Stomach (tissue), 9 donors: ENCODE results near the gene RAB22A. TPM values are rescaled to one million over a fixed set of nuclear protein-coding genes. Genes with fewer than 3 reads are reported as not detected.

Source experiments
- DNase-seq, 2 donors: peaks; one replicate each; pipeline versions ENCODE4 v3.0.0 to v3.0.0-alpha.2; 2013 to 2019
- H3K27ac ChIP-seq, 5 donors: fragments of 200-600 bp in 4 of 5; sonication (generic) in 4 of 5; one replicate each; pipeline ENCODE4 v1.5.1; 2013 to 2019; ENCODE audit warnings: mild to moderate bottlenecking in 1 of 5, moderate library complexity in 1 of 5
- H3K27me3 ChIP-seq, 3 donors: fragments of 200-600 bp; sonication (generic); one replicate each; pipeline ENCODE4 v1.5.1; 2017 to 2019; ENCODE audit warnings: mixed run types in 1 of 3
- H3K36me3 ChIP-seq, 4 donors: fragments of 200-600 bp; sonication (generic); 1 replicate in 3 of 4; 2 replicates in 1 of 4; pipeline ENCODE4 v1.5.1; 2016 to 2019
- H3K4me1 ChIP-seq, 4 donors: fragments of 200-600 bp; sonication (generic); one replicate each; pipeline ENCODE4 v1.5.1; 2016 to 2019
- H3K4me3 ChIP-seq, 4 donors: fragments of 200-600 bp; sonication (generic) in 3 of 4; one replicate each; pipeline ENCODE4 v1.5.1; 2016 to 2019; ENCODE audit warnings: mild to moderate bottlenecking in 1 of 4
- H3K9me3 ChIP-seq, 4 donors: fragments of 200-600 bp; sonication (generic); one replicate each; pipeline ENCODE4 v1.5.1; 2016 to 2019
- EP300 ChIP-seq: sonication (generic); formaldehyde crosslinking; IDR thresholded peaks from one replicate; pipeline ENCODE4 v1.6.1; 2017; ENCODE audit warnings: antibody characterized with exemption
- POLR2A ChIP-seq, 4 donors: fragments of 450-650 bp; IDR thresholded peaks; one replicate each; pipeline ENCODE4 v1.6.1; 2016; ENCODE audit warnings: antibody characterized with exemption in 4 of 4, control low read depth in 2 of 4, mild to moderate bottlenecking in 1 of 4, moderate library complexity in 1 of 4
- POLR2AphosphoS5 ChIP-seq, 3 donors: sonication (generic); formaldehyde crosslinking; IDR thresholded peaks; one replicate each; pipeline ENCODE4 v1.6.1; 2016; ENCODE audit warnings: antibody characterized with exemption in 3 of 3
- WGBS, 5 donors: extraction: QIAGEN DNeasy Blood & Tissue Kit in 3 of 5; methylation state at CpG; one replicate each; pipeline versions ENCODE4 v1.1.5 to v1.1.7; 2013 to 2018; 5-methylcytosine and 5-hydroxymethylcytosine counted together
- intact Hi-C: fragments of 100-400 bp; cut with DNase I; formaldehyde crosslinking; loops from one replicate; pipeline ENCODE4 v1.15.1; 2023; ENCODE audit warnings: low total_unique reads
- polyA plus RNA-seq, 3 donors: library from polyadenylated mRNA; stranded (reverse); fragments of 200-250 nt; gene quantifications; one replicate each; pipeline ENCODE4 v1.2.3, GENCODE V29; 2013
- total RNA-seq, 5 donors: library from RNA; depleted of rRNA; stranded (reverse); fragments of >200 nt; gene quantifications; one replicate each; pipeline versions ENCODE4 v1.1.0 to v1.2.3, GENCODE V29; 2014 to 2016
- TF ChIP-seq, protein P1 (sequence below), 7 experiments: fragments of 450-650 bp in 4 of 7; fragments of 200-600 bp in 3 of 7; sonication (generic) in 3 of 7; IDR thresholded peaks; one replicate each; pipeline ENCODE4 v1.5.1; 2016 to 2019; ENCODE audit warnings: antibody characterized with exemption in 7 of 7, control low read depth in 2 of 7, mild to moderate bottlenecking in 1 of 7
- donor health status: healthy with polysubstance abuse.
- donor health status: Bipolar disorder and iron deficiency.
- donor health status: healthy.

The RAB22A gene
- total and polyA plus RNA-seq, 8 donors = 2.9 to 19.3 (median 8.5) TPM

- Histone ChIP-seq H3K4me1 (peaks cover 0 to 10% (median 0%) of the 10 kb centered on the region in 4 donors), H3K9me3 (no peaks in the 10 kb centered on the region), H3K27me3 (no peaks in the 10 kb centered on the region), H3K4me3 (no peak overlapping the region), H3K27ac (no peak overlapping the region), H3K36me3 (peaks cover 10 to 28% (median 24%) of the 10 kb centered on the region in 4 donors)
- intact Hi-C loops = no loop called here
- 82 to 93% (median 82%) methylated on average over 2 of the region's 2 CpGs for WGBS, 5 donors
- TF ChIP-seq POLR2A (IDR thresholded peaks at IDR 0.05) = no peak
- no peak for DNase-seq
Measured at GRCh38 chr20:58340853-58341252, 31.3 kb downstream of the RAB22A start.

GRCh38 chr20:58342104-58342945, 32.8 kb downstream of the RAB22A start:
- no peak overlapping the region for H3K4me3 ChIP-seq
- DNase-seq = no peak
- peaks cover 0 to 10% (median 0%) of the 10 kb centered on the region in 4 donors for H3K4me1 ChIP-seq
- intact Hi-C loops = no loop called here
- H3K36me3 ChIP-seq = peaks cover 16 to 43% (median 37%) of the 10 kb centered on the region in 4 donors
- 91 to 95% (median 93%) methylated on average over 2 to 3 of the region's 3 CpGs for WGBS, 5 donors
- H3K9me3 ChIP-seq = no peaks in the 10 kb centered on the region
- TF ChIP-seq EP300 (no peak), POLR2A (IDR thresholded peaks at IDR 0.05) (no peak), POLR2AphosphoS5 (IDR thresholded peaks at IDR 0.05) (no peak)
- TF ChIP-seq, protein P1, sequence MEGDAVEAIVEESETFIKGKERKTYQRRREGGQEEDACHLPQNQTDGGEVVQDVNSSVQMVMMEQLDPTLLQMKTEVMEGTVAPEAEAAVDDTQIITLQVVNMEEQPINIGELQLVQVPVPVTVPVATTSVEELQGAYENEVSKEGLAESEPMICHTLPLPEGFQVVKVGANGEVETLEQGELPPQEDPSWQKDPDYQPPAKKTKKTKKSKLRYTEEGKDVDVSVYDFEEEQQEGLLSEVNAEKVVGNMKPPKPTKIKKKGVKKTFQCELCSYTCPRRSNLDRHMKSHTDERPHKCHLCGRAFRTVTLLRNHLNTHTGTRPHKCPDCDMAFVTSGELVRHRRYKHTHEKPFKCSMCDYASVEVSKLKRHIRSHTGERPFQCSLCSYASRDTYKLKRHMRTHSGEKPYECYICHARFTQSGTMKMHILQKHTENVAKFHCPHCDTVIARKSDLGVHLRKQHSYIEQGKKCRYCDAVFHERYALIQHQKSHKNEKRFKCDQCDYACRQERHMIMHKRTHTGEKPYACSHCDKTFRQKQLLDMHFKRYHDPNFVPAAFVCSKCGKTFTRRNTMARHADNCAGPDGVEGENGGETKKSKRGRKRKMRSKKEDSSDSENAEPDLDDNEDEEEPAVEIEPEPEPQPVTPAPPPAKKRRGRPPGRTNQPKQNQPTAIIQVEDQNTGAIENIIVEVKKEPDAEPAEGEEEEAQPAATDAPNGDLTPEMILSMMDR (IDR thresholded peaks at IDR 0.05) = no peak
- H3K27ac ChIP-seq = no peak overlapping the region
- no peaks in the 10 kb centered on the region for H3K27me3 ChIP-seq

DNA sequence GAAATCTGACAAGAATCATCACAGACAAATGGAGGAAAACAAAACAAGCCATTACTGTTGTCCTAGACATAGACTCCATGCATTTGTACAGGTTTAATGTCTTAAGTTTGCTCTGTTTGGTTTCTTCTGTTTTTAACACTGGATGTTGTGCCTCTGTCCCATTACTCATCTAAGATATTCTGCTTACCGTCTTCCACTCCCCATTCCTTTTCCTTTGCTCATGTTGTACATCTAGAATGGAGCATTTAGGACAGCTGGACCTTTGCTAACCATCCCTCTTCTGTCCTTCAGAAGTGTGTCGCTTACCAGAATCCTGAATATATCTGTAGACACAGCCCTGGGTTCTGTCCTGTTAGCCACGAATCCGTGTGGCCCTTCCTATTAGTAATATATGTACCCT, 35.2 kb downstream of the RAB22A start:
- no peak overlapping the region for H3K27ac ChIP-seq
- no peak for DNase-seq
- H3K4me1 ChIP-seq = peaks cover 0 to 10% (median 0%) of the 10 kb centered on the region in 4 donors
- H3K36me3 ChIP-seq = peaks cover 16 to 59% (median 49%) of the 10 kb centered on the region in 4 donors
- no peaks in the 10 kb centered on the region for H3K27me3 ChIP-seq
- H3K4me3 ChIP-seq = no peak overlapping the region
- intact Hi-C loops = no loop called here
- H3K9me3 ChIP-seq = no peaks in the 10 kb centered on the region
- no peak for TF ChIP-seq EP300
- no peak for TF ChIP-seq POLR2A (IDR thresholded peaks at IDR 0.05)
- TF ChIP-seq POLR2AphosphoS5 (IDR thresholded peaks at IDR 0.05) = no peak
- TF ChIP-seq, protein P1 (IDR thresholded peaks at IDR 0.05) = no peak
- WGBS, 5 donors = 91 to 99% (median 92%) methylated on average over 4 of the region's 4 CpGs

DNA sequence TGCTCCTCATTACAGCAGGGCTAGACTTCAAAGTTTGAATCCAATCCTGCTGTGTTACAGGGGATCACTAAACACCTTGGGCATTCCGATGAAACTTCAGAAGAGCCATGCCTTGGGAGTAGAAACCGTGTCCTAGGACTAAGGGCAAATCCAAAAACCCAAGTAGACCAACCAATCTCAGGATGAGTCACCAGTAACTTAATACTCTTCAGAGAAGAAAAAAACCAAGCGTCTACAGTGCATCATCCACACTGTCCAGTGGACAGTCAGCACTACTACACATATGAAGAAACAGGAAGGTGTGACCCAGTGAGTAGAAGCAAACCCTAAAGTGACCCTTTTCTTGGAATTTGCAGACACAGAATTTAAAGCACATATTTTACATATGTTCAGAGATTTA, 40.1 kb downstream of the RAB22A start:
- TF ChIP-seq, protein P1 (IDR thresholded peaks at IDR 0.05) = no peak
- no peak for TF ChIP-seq POLR2AphosphoS5 (IDR thresholded peaks at IDR 0.05)
- Histone ChIP-seq H3K4me3 (no peak overlapping the region), H3K4me1 (no peaks in the 10 kb centered on the region), H3K36me3 (peaks cover 16 to 64% (median 55%) of the 10 kb centered on the region in 4 donors), H3K9me3 (no peaks in the 10 kb centered on the region), H3K27ac (no peak overlapping the region), H3K27me3 (no peaks in the 10 kb centered on the region)
- WGBS, 5 donors = 82 to 94% (median 88%) methylated on average over 3 of the region's 3 CpGs
- intact Hi-C loops = no loop called here
- DNase-seq = no peak

- TF ChIP-seq POLR2AphosphoS5 (IDR thresholded peaks at IDR 0.05) = no peak
- no peak for TF ChIP-seq EP300
- TF ChIP-seq POLR2A (IDR thresholded peaks at IDR 0.05) = no peak
- TF ChIP-seq, protein P1 (IDR thresholded peaks at IDR 0.05) = no peak
- Histone ChIP-seq H3K4me3 (no peak overlapping the region), H3K4me1 (no peaks in the 10 kb centered on the region), H3K27me3 (no peaks in the 10 kb centered on the region), H3K27ac (no peak overlapping the region), H3K36me3 (peaks cover 0 to 64% (median 58%) of the 10 kb centered on the region in 4 donors), H3K9me3 (no peaks in the 10 kb centered on the region)
- intact Hi-C loops = no loop called here
- no peak for DNase-seq
- 87 to 92% (median 90%) methylated on average over 2 of the region's 2 CpGs for WGBS, 5 donors
Measured at GRCh38 chr20:58352468-58352867, 43.0 kb downstream of the RAB22A start.
